CD8-positive, alpha-beta memory T cell (primary cell): Measurements from ENCODE around the gene SV2C. TPM values are rescaled to one million over a fixed set of nuclear protein-coding genes. Genes with fewer than 3 reads are reported as not detected.

ENCODE experiments used
- CTCF ChIA-PET: fragments of 350-600 bp; sonication (Branson Sonifier 250); formaldehyde crosslinking; loops from one replicate; lab custom pipeline; 2021; ENCODE audit warnings: antibody characterized with exemption; lab: Charles Lee
- POLR2A ChIA-PET: fragments of 350-600 bp; sonication (Branson Sonifier 250); formaldehyde crosslinking; loops from one replicate; lab custom pipeline; 2021; ENCODE audit warnings: antibody characterized with exemption; lab: Charles Lee
- DNase-seq, 5 donors: peaks; one replicate each; pipeline versions ENCODE4 v3.0.0 to v3.0.0-alpha.2; 2020 to 2022; ENCODE audit warnings: mixed read lengths in 1 of 5
- H3K27ac ChIP-seq: one replicate; pipeline ENCODE4 v1.7.0; 2013; ENCODE audit warnings: low read depth, mild to moderate bottlenecking, low read length, moderate library complexity
- H3K27me3 ChIP-seq: 2 replicates; pipeline ENCODE4 v1.7.0; 2013; ENCODE audit warnings: low read length, mild to moderate bottlenecking; ENCODE audit not compliant: insufficient read depth, poor library complexity, severe bottlenecking
- H3K36me3 ChIP-seq: 2 replicates; pipeline ENCODE4 v1.7.0; 2013; ENCODE audit warnings: mild to moderate bottlenecking, low read length, moderate library complexity; ENCODE audit not compliant: insufficient read depth
- H3K4me1 ChIP-seq: 2 replicates; pipeline ENCODE4 v1.7.0; 2013; ENCODE audit warnings: mild to moderate bottlenecking, low read length, moderate library complexity; ENCODE audit not compliant: insufficient read depth
- H3K4me3 ChIP-seq: 2 replicates; pipeline ENCODE4 v1.7.0; 2013; ENCODE audit warnings: mild to moderate bottlenecking, low read length
- H3K9me3 ChIP-seq: 2 replicates; pipeline ENCODE4 v1.7.0; 2013; ENCODE audit warnings: mild to moderate bottlenecking, low read length
- H3K27ac Mint-ChIP-seq, 8 donors: one replicate each; pipeline ENCODE4 v1.8.0; 2020 to 2021; ENCODE audit warnings: mixed read lengths in 8 of 8, mild to moderate bottlenecking in 6 of 8, inconsistent platforms in 3 of 8, moderate library complexity in 3 of 8
- H3K27me3 Mint-ChIP-seq, 2 donors: one replicate each; pipeline ENCODE4 v1.8.0; 2020 to 2021; ENCODE audit warnings: mixed read lengths in 2 of 2, mild to moderate bottlenecking in 1 of 2, moderate library complexity in 1 of 2
- H3K36me3 Mint-ChIP-seq, 3 donors: one replicate each; pipeline ENCODE4 v1.8.0; 2020 to 2021; ENCODE audit warnings: mixed read lengths in 3 of 3, inconsistent platforms in 1 of 3, mild to moderate bottlenecking in 1 of 3
- H3K4me1 Mint-ChIP-seq, 3 donors: one replicate each; pipeline ENCODE4 v1.8.0; 2020 to 2021; ENCODE audit warnings: mixed read lengths in 3 of 3, inconsistent platforms in 1 of 3, mild to moderate bottlenecking in 1 of 3
- H3K4me3 Mint-ChIP-seq, 7 donors: one replicate each; pipeline ENCODE4 v1.8.0; 2020 to 2021; ENCODE audit warnings: mixed read lengths in 7 of 7, mild to moderate bottlenecking in 6 of 7, moderate library complexity in 4 of 7, inconsistent platforms in 2 of 7
- H3K9me3 Mint-ChIP-seq, 5 donors: one replicate each; pipeline ENCODE4 v1.8.0; 2020 to 2022; ENCODE audit warnings: mixed read lengths in 5 of 5, mild to moderate bottlenecking in 3 of 5, moderate library complexity in 2 of 5, inconsistent platforms in 1 of 5
- polyA plus RNA-seq: library from polyadenylated mRNA; unstranded; fragments of 300-500 nt; fragmentation: Illumina TruSeq; gene quantifications from one replicate; pipeline ENCODE4 v1.2.3, GENCODE V29; 2021
- total RNA-seq, 2 experiments: library from RNA; stranded (reverse); gene quantifications; one replicate each; pipeline ENCODE4 v1.2.3, GENCODE V29; 2021

Gene SV2C
- total and polyA plus RNA-seq, 3 experiments from 2014 or later: not detected

GRCh38 chr5:76391014-76391413, 307.8 kb downstream of the SV2C start:
- Histone ChIP-seq H3K4me3 (peak overlapping the region; percentile 2), H3K36me3 (no peaks in the 10 kb centered on the region), H3K27me3 (no peaks in the 10 kb centered on the region), H3K27ac (no peak overlapping the region), H3K9me3 (no peaks in the 10 kb centered on the region), H3K4me1 (peaks cover 55% of the 10 kb centered on the region)
- Mint-ChIP-seq H3K4me1 (peaks cover 51 to 76% (median 72%) of the 10 kb centered on the region in 3 donors), H3K27me3 (peaks cover 0 to 1% of the 10 kb centered on the region in 2 donors), H3K27ac (peak overlapping the region; percentile 36 to 85 (median 76)), H3K9me3 (no peaks in the 10 kb centered on the region), H3K4me3 (peak overlapping the region; percentile 33 to 74 (median 63)), H3K36me3 (no peaks in the 10 kb centered on the region)
- ChIA-PET POLR2A (no interaction called here), CTCF (interaction anchor here (1.8 to 2.3 kb wide), 2 partner anchors 15 to 53 kb away, joined by 6 to 8 read pairs; no protein-coding TSS in a partner anchor)
- DNase-seq: peak in 2 of 5 donors; percentile 27 to 43

- CTCF ChIA-PET: interaction anchor here (1.2 to 1.8 kb wide), 2 partner anchors 10 to 62 kb away, joined by 4 to 9 read pairs; partner anchors contain the start of gene IQGAP2
- Mint-ChIP-seq H3K4me1 (peaks cover 48 to 68% (median 62%) of the 10 kb centered on the region in 3 donors), H3K36me3 (no peaks in the 10 kb centered on the region), H3K9me3 (no peaks in the 10 kb centered on the region), H3K27ac (peak overlapping the region; percentile 25 to 91 (median 86)), H3K4me3 (peak overlapping the region in 6 of 7 donors; percentile 41 to 84 (median 54)), H3K27me3 (peaks cover 0 to 1% of the 10 kb centered on the region in 2 donors)
- no peaks in the 10 kb centered on the region for H3K9me3 ChIP-seq
- no peak overlapping the region for H3K4me3 ChIP-seq
- H3K27ac ChIP-seq: no peak overlapping the region
- H3K27me3 ChIP-seq: no peaks in the 10 kb centered on the region
- DNase-seq: peak in 3 of 5 donors; percentile 11 to 39 (median 30)
- H3K4me1 ChIP-seq: peaks cover 55% of the 10 kb centered on the region
- POLR2A ChIA-PET: no interaction called here
- H3K36me3 ChIP-seq: no peaks in the 10 kb centered on the region
Measured at GRCh38 chr5:76393035-76393680, 310.0 kb downstream of the SV2C start.

- H3K27me3 Mint-ChIP-seq: no peaks in the 10 kb centered on the region
- POLR2A ChIA-PET: no interaction called here
- DNase-seq: no peak
- H3K9me3 Mint-ChIP-seq: no peaks in the 10 kb centered on the region
- H3K4me1 ChIP-seq: peaks cover 44% of the 10 kb centered on the region
- H3K4me1 Mint-ChIP-seq: peaks cover 43 to 61% (median 51%) of the 10 kb centered on the region in 3 donors
- no peak overlapping the region for H3K27ac ChIP-seq
- H3K27me3 ChIP-seq: no peaks in the 10 kb centered on the region
- no peak overlapping the region for H3K4me3 ChIP-seq
- no peak overlapping the region for H3K27ac Mint-ChIP-seq
- no peaks in the 10 kb centered on the region for H3K9me3 ChIP-seq
- H3K4me3 Mint-ChIP-seq: no peak overlapping the region
- CTCF ChIA-PET: interaction anchor here (2.1 kb wide), 1 partner anchor 8 kb away, joined by 6 read pairs; no protein-coding TSS in a partner anchor
- no peaks in the 10 kb centered on the region for H3K36me3 ChIP-seq
- H3K36me3 Mint-ChIP-seq: peaks cover 0 to 2% (median 0%) of the 10 kb centered on the region in 3 donors
Measured at GRCh38 chr5:76397200-76397599, 314.0 kb downstream of the SV2C start.

GRCh38 chr5:76399268-76399667, 316.1 kb downstream of the SV2C start:
- peaks cover 0 to 16% (median 2%) of the 10 kb centered on the region in 3 donors for H3K36me3 Mint-ChIP-seq
- peaks cover 0 to 3% (median 0%) of the 10 kb centered on the region in 5 donors for H3K9me3 Mint-ChIP-seq
- peaks cover 0 to 1% of the 10 kb centered on the region in 2 donors for H3K27me3 Mint-ChIP-seq
- Histone ChIP-seq H3K9me3 (no peaks in the 10 kb centered on the region), H3K27ac (no peak overlapping the region), H3K27me3 (no peaks in the 10 kb centered on the region), H3K4me3 (no peak overlapping the region), H3K4me1 (peaks cover 24% of the 10 kb centered on the region), H3K36me3 (no peaks in the 10 kb centered on the region)
- no peak for DNase-seq
- ChIA-PET CTCF (interaction anchor here (1.1 to 2.1 kb wide), 3 partner anchors 10 to 184 kb away, joined by 3 to 6 read pairs (median 5); no protein-coding TSS in a partner anchor), POLR2A (no interaction called here)
- peaks cover 24 to 44% (median 36%) of the 10 kb centered on the region in 3 donors for H3K4me1 Mint-ChIP-seq
- H3K4me3 Mint-ChIP-seq: no peak overlapping the region
- H3K27ac Mint-ChIP-seq: no peak overlapping the region

- Mint-ChIP-seq H3K27me3 (peaks cover 0 to 3% of the 10 kb centered on the region in 2 donors), H3K4me3 (peak overlapping the region in 1 of 7 donors; percentile 92), H3K4me1 (peaks cover 30 to 44% (median 34%) of the 10 kb centered on the region in 3 donors), H3K9me3 (peaks cover 0 to 3% (median 0%) of the 10 kb centered on the region in 5 donors), H3K27ac (peak overlapping the region in 5 of 8 donors; percentile 92 to 99 (median 97)), H3K36me3 (peaks cover 0 to 17% (median 2%) of the 10 kb centered on the region in 3 donors)
- no peaks in the 10 kb centered on the region for H3K9me3 ChIP-seq
- peaks cover 23% of the 10 kb centered on the region for H3K4me1 ChIP-seq
- CTCF ChIA-PET: interaction anchor here (2.4 kb wide), 1 partner anchor 68 kb away, joined by 9 read pairs; no protein-coding TSS in a partner anchor
- no peaks in the 10 kb centered on the region for H3K27me3 ChIP-seq
- no peak overlapping the region for H3K27ac ChIP-seq
- H3K4me3 ChIP-seq: no peak overlapping the region
- H3K36me3 ChIP-seq: no peaks in the 10 kb centered on the region
- POLR2A ChIA-PET: no interaction called here
- no peak for DNase-seq
Measured at GRCh38 chr5:76400466-76400865, 317.3 kb downstream of the SV2C start.

- Histone ChIP-seq H3K36me3 (no peaks in the 10 kb centered on the region), H3K4me3 (peak overlapping the region; percentile 82), H3K27ac (peak overlapping the region; percentile 94), H3K27me3 (no peaks in the 10 kb centered on the region), H3K9me3 (no peaks in the 10 kb centered on the region), H3K4me1 (peaks cover 36% of the 10 kb centered on the region)
- peaks cover 0 to 3% of the 10 kb centered on the region in 2 donors for H3K27me3 Mint-ChIP-seq
- peak overlapping the region; percentile 92 to 99 (median 97) for H3K27ac Mint-ChIP-seq
- ChIA-PET POLR2A (interaction anchor here (0.6 to 4.3 kb wide), 7 partner anchors 11 to 1091 kb away, joined by 3 to 58 read pairs (median 5); no protein-coding TSS in a partner anchor), CTCF (interaction anchor here (1.2 to 5.1 kb wide), 12 partner anchors 13 to 180 kb away, joined by 3 to 70 read pairs (median 10); no protein-coding TSS in a partner anchor)
- peak overlapping the region; percentile 92 to 99 (median 96) for H3K4me3 Mint-ChIP-seq
- H3K9me3 Mint-ChIP-seq: peaks cover 0 to 3% (median 0%) of the 10 kb centered on the region in 5 donors
- peaks cover 0 to 20% (median 3%) of the 10 kb centered on the region in 3 donors for H3K36me3 Mint-ChIP-seq
- peaks cover 43 to 52% (median 47%) of the 10 kb centered on the region in 3 donors for H3K4me1 Mint-ChIP-seq
- peak in 3 of 5 donors; percentile 6 to 50 (median 31) for DNase-seq
Measured at GRCh38 chr5:76401801-76402250, 318.6 kb downstream of the SV2C start.

- no peaks in the 10 kb centered on the region for H3K36me3 ChIP-seq
- ChIA-PET CTCF (interaction anchor here (0.8 to 5.1 kb wide), 26 partner anchors 8 to 685 kb away, joined by 3 to 70 read pairs (median 6); partner anchors contain the start of gene POC5), POLR2A (interaction anchor here (0.6 to 4.3 kb wide), 10 partner anchors 10 to 1090 kb away, joined by 3 to 58 read pairs (median 6); no protein-coding TSS in a partner anchor)
- H3K4me1 ChIP-seq: peaks cover 42% of the 10 kb centered on the region
- H3K9me3 ChIP-seq: no peaks in the 10 kb centered on the region
- peak in 4 of 5 donors; percentile 73 to 92 (median 80) for DNase-seq
- no peaks in the 10 kb centered on the region for H3K27me3 ChIP-seq
- H3K27ac ChIP-seq: peak overlapping the region; percentile 94
- H3K4me3 ChIP-seq: peak overlapping the region; percentile 82
- peak overlapping the region; percentile 92 to 99 (median 96) for H3K4me3 Mint-ChIP-seq
- H3K27me3 Mint-ChIP-seq: peaks cover 0 to 3% of the 10 kb centered on the region in 2 donors
- peaks cover 0 to 3% (median 0%) of the 10 kb centered on the region in 5 donors for H3K9me3 Mint-ChIP-seq
- H3K27ac Mint-ChIP-seq: peak overlapping the region; percentile 92 to 99 (median 97)
- peaks cover 0 to 22% (median 3%) of the 10 kb centered on the region in 3 donors for H3K36me3 Mint-ChIP-seq
- H3K4me1 Mint-ChIP-seq: peaks cover 47 to 57% (median 53%) of the 10 kb centered on the region in 3 donors
Measured at GRCh38 chr5:76402251-76402885, 319.2 kb downstream of the SV2C start.
